Stimulated activated CD4-positive, alpha-beta T cell treated with anti-CD3 and anti-CD28 coated beads, Interleukin-12 subunit alpha, Interleukin-12 subunit beta, amount 100 ng/mL, for 48 hours (primary cell): ENCODE data around the gene APOBEC2.

Source experiments
- DNase-seq, 3 donors: peaks; one replicate each; pipeline ENCODE4 v3.0.0-alpha.2; 2020; ENCODE audit warnings: low read depth in 2 of 3, low spot score in 1 of 3

The APOBEC2 gene

GRCh38 chr6:41058783-41059181 lies 5.8 kb downstream of the APOBEC2 start:
- DNase-seq = no peak

- DNase-seq = no peak
These were observed 6.6 kb downstream of the APOBEC2 start for GRCh38 chr6:41059556-41059955.

GRCh38 chr6:41061196-41061726 lies 8.3 kb downstream of the APOBEC2 start:
- DNase-seq = no peak

- no peak for DNase-seq
These were observed 9.1 kb downstream of the APOBEC2 start for GRCh38 chr6:41062056-41062455.

GRCh38 chr6:41063884-41064285 lies 10.9 kb downstream of the APOBEC2 start:
- no peak for DNase-seq

GRCh38 chr6:41064841-41065240 lies 11.8 kb downstream of the APOBEC2 start:
- no peak for DNase-seq

GRCh38 chr6:41065550-41066026 lies 12.6 kb downstream of the APOBEC2 start:
- DNase-seq = no peak

GRCh38 chr6:41066867-41067304 lies 13.9 kb downstream of the APOBEC2 start:
- DNase-seq = peak; percentile 7 to 52 (median 49)

- no peak for DNase-seq
These were observed 18.5 kb downstream of the APOBEC2 start for GRCh38 chr6:41071501-41071922.

- peak; percentile 99 to 100 (median 100) for DNase-seq
These were observed 19.2 kb downstream of the APOBEC2 start, which contains the start of gene OARD1 for GRCh38 chr6:41071923-41072835. TSS of gene OARD1 (minus strand) at chr6:41072356. CDS start at chr6:41071634, 722 bp downstream.

- peak in 1 of 3 donors; percentile 99 for DNase-seq
These were observed 19.8 kb downstream of the APOBEC2 start, which contains the start of gene NFYA for GRCh38 chr6:41072836-41073202. TSS of gene NFYA (plus strand) at chr6:41072974. CDS start at chr6:41079090, 6,116 bp downstream.

GRCh38 chr6:41073203-41073967 lies 20.4 kb downstream of the APOBEC2 start:
- DNase-seq = peak; percentile 63 to 79 (median 78)

GRCh38 chr6:41073968-41074691 lies 21.1 kb downstream of the APOBEC2 start:
- no peak for DNase-seq

- no peak for DNase-seq
These were observed 21.9 kb downstream of the APOBEC2 start for GRCh38 chr6:41074692-41075436.

- no peak for DNase-seq
These were observed 22.9 kb downstream of the APOBEC2 start for GRCh38 chr6:41075651-41076626.

- DNase-seq = no peak
These were observed 24.5 kb downstream of the APOBEC2 start for GRCh38 chr6:41077536-41077935.

- no peak for DNase-seq
These were observed 25.1 kb downstream of the APOBEC2 start for GRCh38 chr6:41078101-41078500.

- DNase-seq = no peak
These were observed 26.1 kb downstream of the APOBEC2 start for GRCh38 chr6:41079080-41079479.

- DNase-seq = no peak
These were observed 27.6 kb downstream of the APOBEC2 start for GRCh38 chr6:41080621-41081020.
